Esophagus squamous epithelium (tissue), 5 donors: ENCODE data around the gene ZNF277. TPM values are rescaled to one million over a fixed set of nuclear protein-coding genes. Genes with fewer than 3 reads are reported as not detected.
"Not testable (repeated sequence)": the region's sequence is repeated elsewhere in the genome, so short reads cannot be mapped to it uniquely, and the experiment has no call there.

Experiments used
- DNase-seq: peaks from one replicate; lab custom pipeline; 2025; lab: John Stamatoyannopoulos, UW
- H3K27ac ChIP-seq, 4 donors: fragments of 200-600 bp; sonication (generic); one replicate each; pipeline ENCODE4 v1.5.1; 2016 to 2019; ENCODE audit warnings: mild to moderate bottlenecking in 1 of 4
- H3K27me3 ChIP-seq, 4 donors: fragments of 200-600 bp; sonication (generic); 1 replicate in 3 of 4; 2 replicates in 1 of 4; pipeline versions ENCODE4 v1.5.1 to v1.6.0; 2017 to 2021; ENCODE audit warnings: antibody characterized with exemption in 1 of 4
- H3K36me3 ChIP-seq, 3 donors: fragments of 200-600 bp; sonication (generic); one replicate each; pipeline ENCODE4 v1.5.1; 2016 to 2019
- H3K4me1 ChIP-seq, 3 donors: fragments of 200-600 bp; sonication (generic); one replicate each; pipeline ENCODE4 v1.5.1; 2017 to 2019
- H3K4me3 ChIP-seq, 4 donors: fragments of 200-600 bp; sonication (generic); 1 replicate in 3 of 4; 2 replicates in 1 of 4; pipeline ENCODE4 v1.5.1; 2016 to 2019; ENCODE audit warnings: mild to moderate bottlenecking in 2 of 4, moderate library complexity in 1 of 4
- H3K9me3 ChIP-seq, 3 donors: fragments of 200-600 bp; sonication (generic); one replicate each; pipeline ENCODE4 v1.5.1; 2016 to 2019
- POLR2A ChIP-seq, 4 donors: fragments of 450-650 bp; IDR thresholded peaks; one replicate each; pipeline ENCODE4 v1.6.1; 2017; ENCODE audit warnings: antibody characterized with exemption in 4 of 4, mild to moderate bottlenecking in 4 of 4, moderate library complexity in 3 of 4
- WGBS, 2 donors: methylation state at CpG; one replicate each; pipeline ENCODE4 v1.1.5; 2018; 5-methylcytosine and 5-hydroxymethylcytosine counted together
- intact Hi-C: fragments of 100-400 bp; cut with DNase I; formaldehyde crosslinking; loops from one replicate; pipeline ENCODE4 v1.15.0; 2022
- total RNA-seq, 4 donors: library from RNA; depleted of rRNA; stranded (reverse); fragments of >200 nt; gene quantifications; one replicate each; pipeline ENCODE4 v1.1.0, GENCODE V29; 2016
- TF ChIP-seq, protein P1 (sequence below), 6 experiments: fragments of 450-650 bp in 4 of 6; fragments of 200-600 bp in 2 of 6; sonication (generic) in 2 of 6; IDR thresholded peaks; one replicate each; pipeline ENCODE4 v1.5.1; 2016 to 2019; ENCODE audit warnings: antibody characterized with exemption in 6 of 6, mild to moderate bottlenecking in 4 of 6, moderate library complexity in 4 of 6
- donor health status: DM: yes; HTN: yes; CAD: no.

Gene ZNF277
- total RNA-seq, 4 donors from 2014 or later = 7.3 to 32.0 (median 19.6) TPM

DNA sequence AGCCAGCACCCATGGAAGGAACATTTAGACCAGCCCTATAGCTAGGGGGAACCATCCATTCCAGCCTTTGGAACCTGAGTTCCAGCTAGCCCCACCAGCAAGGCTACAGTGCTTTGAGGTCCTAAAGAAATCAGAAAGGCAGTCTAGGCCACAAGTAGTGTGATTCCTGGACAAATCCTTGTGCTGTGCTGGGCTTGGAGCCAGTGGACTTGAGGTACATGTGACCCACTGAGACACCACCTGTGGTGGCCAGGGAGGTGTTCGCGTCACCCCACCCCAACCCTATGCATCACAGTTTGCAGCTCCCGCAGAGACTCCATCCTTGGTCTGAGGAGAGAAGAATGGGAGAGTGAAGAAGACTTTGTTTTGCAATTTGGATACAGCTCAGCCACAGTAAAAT is 31.8 kb downstream of the ZNF277 start:
- no peak overlapping the region for H3K4me3 ChIP-seq
- intact Hi-C loops = no loop called here
- no peak for DNase-seq
- 93 to 100% methylated on average over 3 of the region's 3 CpGs for WGBS, 2 donors
- no peaks in the 10 kb centered on the region for H3K27me3 ChIP-seq
- H3K27ac ChIP-seq = no peak overlapping the region
- no peak for TF ChIP-seq POLR2A (IDR thresholded peaks at IDR 0.05)
- TF ChIP-seq, protein P1, sequence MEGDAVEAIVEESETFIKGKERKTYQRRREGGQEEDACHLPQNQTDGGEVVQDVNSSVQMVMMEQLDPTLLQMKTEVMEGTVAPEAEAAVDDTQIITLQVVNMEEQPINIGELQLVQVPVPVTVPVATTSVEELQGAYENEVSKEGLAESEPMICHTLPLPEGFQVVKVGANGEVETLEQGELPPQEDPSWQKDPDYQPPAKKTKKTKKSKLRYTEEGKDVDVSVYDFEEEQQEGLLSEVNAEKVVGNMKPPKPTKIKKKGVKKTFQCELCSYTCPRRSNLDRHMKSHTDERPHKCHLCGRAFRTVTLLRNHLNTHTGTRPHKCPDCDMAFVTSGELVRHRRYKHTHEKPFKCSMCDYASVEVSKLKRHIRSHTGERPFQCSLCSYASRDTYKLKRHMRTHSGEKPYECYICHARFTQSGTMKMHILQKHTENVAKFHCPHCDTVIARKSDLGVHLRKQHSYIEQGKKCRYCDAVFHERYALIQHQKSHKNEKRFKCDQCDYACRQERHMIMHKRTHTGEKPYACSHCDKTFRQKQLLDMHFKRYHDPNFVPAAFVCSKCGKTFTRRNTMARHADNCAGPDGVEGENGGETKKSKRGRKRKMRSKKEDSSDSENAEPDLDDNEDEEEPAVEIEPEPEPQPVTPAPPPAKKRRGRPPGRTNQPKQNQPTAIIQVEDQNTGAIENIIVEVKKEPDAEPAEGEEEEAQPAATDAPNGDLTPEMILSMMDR (IDR thresholded peaks at IDR 0.05) = no peak
- peaks cover 0 to 9% (median 3%) of the 10 kb centered on the region in 3 donors for H3K4me1 ChIP-seq
- no peaks in the 10 kb centered on the region for H3K36me3 ChIP-seq
- H3K9me3 ChIP-seq = no peaks in the 10 kb centered on the region

DNA sequence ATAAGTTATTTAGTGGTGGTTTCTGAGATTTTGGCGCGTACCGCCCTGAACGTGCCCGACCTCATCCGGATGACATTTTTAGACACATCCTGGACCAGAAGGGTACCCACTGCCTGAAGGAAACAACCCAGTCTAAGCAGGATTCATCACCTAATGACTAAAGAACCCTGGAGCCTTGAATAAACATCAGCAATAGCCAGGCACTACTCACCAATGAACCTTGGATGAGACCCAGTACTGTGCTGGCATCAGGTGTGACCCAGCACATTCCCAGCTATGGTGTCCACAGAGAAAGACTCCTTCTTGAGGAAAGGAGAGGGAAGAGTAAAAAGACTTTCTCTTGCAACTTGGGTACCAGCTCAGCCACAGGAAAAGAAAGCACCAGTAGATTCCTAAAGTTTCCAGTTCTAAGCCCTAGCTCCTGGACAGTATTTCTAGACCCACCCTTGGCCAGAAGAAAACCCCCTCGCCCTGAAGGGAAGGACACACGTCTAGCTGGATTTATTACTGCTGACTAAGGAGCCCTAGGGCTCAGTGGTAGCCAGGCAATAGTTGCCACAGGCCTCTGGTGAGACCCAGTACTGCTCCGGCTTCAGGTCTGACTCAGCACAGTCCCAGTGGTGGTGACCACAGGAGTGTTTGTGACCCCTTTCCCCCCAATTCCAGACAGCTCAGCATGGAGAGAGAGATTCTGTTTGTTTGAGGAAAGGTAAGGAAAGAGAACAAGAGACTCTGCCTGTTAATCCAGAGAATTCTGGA is 32.5 kb downstream of the ZNF277 start:
- Histone ChIP-seq H3K9me3 (no peaks in the 10 kb centered on the region), H3K36me3 (no peaks in the 10 kb centered on the region), H3K4me1 (peaks cover 0 to 6% (median 0%) of the 10 kb centered on the region in 3 donors), H3K27ac (no peak overlapping the region), H3K27me3 (no peaks in the 10 kb centered on the region), H3K4me3 (no peak overlapping the region)
- intact Hi-C loops = no loop called here
- 42 to 79% methylated on average over 7 to 9 of the region's 9 CpGs for WGBS, 2 donors
- TF ChIP-seq, protein P1 (IDR thresholded peaks at IDR 0.05) = no peak
- TF ChIP-seq POLR2A (IDR thresholded peaks at IDR 0.05) = no peak
- DNase-seq = no peak

DNA sequence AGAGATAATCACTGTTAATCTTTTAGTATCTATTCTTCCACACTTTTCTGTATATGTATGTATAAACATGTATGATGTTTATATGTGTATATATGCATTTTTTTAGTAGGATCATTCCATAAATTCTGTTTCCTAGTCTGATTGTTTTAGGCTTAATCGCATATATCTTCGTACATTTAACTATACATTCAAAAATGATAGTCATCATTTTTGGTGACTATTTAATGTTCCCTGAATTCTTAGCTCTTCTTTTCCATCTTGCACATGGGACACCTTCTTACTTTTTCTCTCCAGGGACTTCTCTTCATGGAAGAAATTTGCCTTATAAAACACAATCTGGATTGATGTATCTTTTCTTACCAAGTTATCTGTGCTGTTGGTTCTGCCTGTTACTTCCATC is 42.1 kb downstream of the ZNF277 start:
- H3K4me1 ChIP-seq = no peaks in the 10 kb centered on the region
- no peaks in the 10 kb centered on the region for H3K27me3 ChIP-seq
- H3K9me3 ChIP-seq = no peaks in the 10 kb centered on the region
- no peaks in the 10 kb centered on the region for H3K36me3 ChIP-seq
- intact Hi-C loops = no loop called here
- WGBS, 2 donors = 96 to 100% methylated on average over 2 of the region's 2 CpGs
- no peak overlapping the region for H3K27ac ChIP-seq
- TF ChIP-seq POLR2A (IDR thresholded peaks at IDR 0.05) = no peak
- TF ChIP-seq, protein P1 (IDR thresholded peaks at IDR 0.05) = no peak
- no peak overlapping the region for H3K4me3 ChIP-seq
- no peak for DNase-seq

DNA sequence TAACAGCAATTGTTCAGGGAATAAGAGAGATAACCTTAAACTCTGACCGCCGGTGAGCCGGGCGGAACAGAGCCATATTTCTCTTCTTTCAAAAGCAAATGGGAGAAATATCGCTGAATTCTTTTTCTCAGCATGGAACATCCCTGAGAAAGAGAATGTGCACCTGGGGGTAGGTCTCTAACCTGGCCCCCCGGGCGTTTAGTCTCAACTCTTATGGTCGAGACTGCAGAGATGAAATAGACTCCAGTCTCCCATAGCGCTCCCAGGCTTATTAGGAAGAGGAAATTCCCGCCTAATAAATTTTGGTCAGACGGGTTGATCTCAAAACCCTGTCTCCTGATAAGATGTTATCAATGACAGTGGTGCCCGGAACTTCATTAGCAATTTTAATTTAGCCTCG is 43.5 kb downstream of the ZNF277 start:
- H3K27ac ChIP-seq, H3K4me3 ChIP-seq, H3K27me3 ChIP-seq, H3K36me3 ChIP-seq, DNase-seq, H3K4me1 ChIP-seq, intact Hi-C loops, H3K9me3 ChIP-seq: not testable (repeated sequence)
- WGBS, 2 donors = 79 to 81% methylated on average over 13 of the region's 13 CpGs

DNA sequence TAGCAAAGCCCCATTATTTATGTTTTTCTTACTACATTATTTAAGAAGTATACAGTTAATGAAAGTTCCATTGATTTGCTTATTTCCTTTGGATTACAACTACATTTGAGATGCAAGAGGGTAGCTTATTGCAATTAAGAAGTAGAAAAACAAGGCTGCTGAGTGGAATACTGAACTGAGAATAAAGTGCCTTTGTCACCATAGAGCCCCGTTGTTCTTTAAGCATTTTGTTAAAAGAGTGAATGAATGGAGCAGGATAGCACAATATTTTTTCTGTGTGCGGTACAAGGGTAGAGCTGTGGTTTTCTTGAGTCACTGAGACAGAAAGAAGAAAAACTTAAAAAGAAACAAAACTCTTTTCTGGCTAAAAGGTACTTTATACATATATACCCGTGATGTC is 45.6 kb downstream of the ZNF277 start:
- Histone ChIP-seq H3K36me3 (no peaks in the 10 kb centered on the region), H3K4me1 (peaks cover 0 to 8% (median 0%) of the 10 kb centered on the region in 3 donors), H3K9me3 (no peaks in the 10 kb centered on the region), H3K27ac (no peak overlapping the region), H3K4me3 (no peak overlapping the region), H3K27me3 (no peaks in the 10 kb centered on the region)
- no peak for DNase-seq
- 69 to 87% methylated on average over 3 of the region's 3 CpGs for WGBS, 2 donors
- intact Hi-C loops = no loop called here
- TF ChIP-seq, protein P1 (IDR thresholded peaks at IDR 0.05) = no peak
- TF ChIP-seq POLR2A (IDR thresholded peaks at IDR 0.05) = no peak
